B cell (primary cell): ENCODE results near the gene MEF2B. TPM values are rescaled to one million over a fixed set of nuclear protein-coding genes. Genes with fewer than 3 reads are reported as not detected.
"Not testable (repeated sequence)": the region's sequence is repeated elsewhere in the genome, so short reads cannot be mapped to it uniquely, and the experiment has no call there.

Experiments used
- ATAC-seq: fragments of 200-7000 bp; cut with Tn5 transposase; one replicate; pipeline ENCODE4 v1.10.0; 2021; ENCODE audit warnings: low read depth, mild to moderate bottlenecking, moderate number of reproducible peaks, moderate library complexity
- CTCF ChIA-PET: fragments of 350-600 bp; sonication (Branson Sonifier 250); formaldehyde crosslinking; loops from one replicate; lab custom pipeline; 2021; ENCODE audit warnings: antibody characterized with exemption, inconsistent platforms; lab: Charles Lee
- POLR2A ChIA-PET: fragments of 350-600 bp; sonication (Branson Sonifier 250); formaldehyde crosslinking; loops from one replicate; lab custom pipeline; 2021; ENCODE audit warnings: antibody characterized with exemption; lab: Charles Lee
- DNase-seq: peaks from one replicate; pipeline ENCODE4 v3.0.0; 2013
- H2AFZ ChIP-seq: 2 replicates; pipeline ENCODE4 v1.6.1; 2012; ENCODE audit warnings: mild to moderate bottlenecking, low read depth, low read length; ENCODE audit not compliant: insufficient read depth, poor library complexity, severe bottlenecking
- H3K27ac ChIP-seq, 2 donors: 1 replicate in 1 of 2; 2 replicates in 1 of 2; pipeline ENCODE4 v1.5.1; 2012 to 2013; ENCODE audit warnings: low read length in 2 of 2, mild to moderate bottlenecking in 2 of 2, moderate library complexity in 1 of 2
- H3K27me3 ChIP-seq, 4 experiments: fragments of 200-600 bp in 1 of 4; sonication (generic) in 1 of 4; replicated peaks in 1 of 4; 1 replicate in 2 of 4; 2 replicates in 2 of 4; pipeline versions ENCODE4 v1.6.1 to v1.7.0; 2013 to 2016; ENCODE audit warnings: low read length in 3 of 4, mild to moderate bottlenecking in 2 of 4, mixed read lengths in 1 of 4, moderate library complexity in 1 of 4; ENCODE audit not compliant: insufficient read depth in 4 of 4, control insufficient read depth in 3 of 4; ENCODE audit errors: control extremely low read depth in 1 of 4
- H3K36me3 ChIP-seq, 2 experiments: replicated peaks in 1 of 2; 1 replicate in 1 of 2; 2 replicates in 1 of 2; pipeline versions ENCODE4 v1.6.1 to v1.7.1; 2013; ENCODE audit warnings: low read length in 1 of 2; ENCODE audit not compliant: insufficient read depth in 2 of 2, control insufficient read depth in 1 of 2; ENCODE audit errors: control extremely low read depth in 1 of 2, extremely low read depth in 1 of 2
- H3K4me1 ChIP-seq, 2 donors: fragments of 200-600 bp in 1 of 2; sonication (generic) in 1 of 2; 1 replicate in 1 of 2; 2 replicates in 1 of 2; pipeline versions ENCODE4 v1.5.1 to v1.6.1; 2013 to 2017; ENCODE audit warnings: low read length in 2 of 2; ENCODE audit not compliant: control insufficient read depth in 2 of 2, insufficient read depth in 2 of 2
- H3K4me2 ChIP-seq: replicated peaks from 2 replicates; pipeline ENCODE3; 2012; ENCODE audit warnings: mild to moderate bottlenecking, low read depth, low read length; ENCODE audit not compliant: poor library complexity, severe bottlenecking
- H3K4me3 ChIP-seq, 5 experiments: fragments of 200-600 bp in 1 of 5; sonication (generic) in 1 of 5; 1 replicate in 3 of 5; 2 replicates in 2 of 5; pipeline versions ENCODE4 v1.5.1 to v1.7.0; 2011 to 2016; ENCODE audit warnings: low read length in 4 of 5, mild to moderate bottlenecking in 4 of 5, low read depth in 2 of 5, control low read depth in 1 of 5, moderate library complexity in 1 of 5; ENCODE audit not compliant: insufficient read depth in 1 of 5; ENCODE audit errors: control extremely low read depth in 1 of 5, extremely low read depth in 1 of 5
- H3K79me2 ChIP-seq: fragments of 200-600 bp; sonication (generic); one replicate; pipeline ENCODE4 v1.6.0; 2016; ENCODE audit warnings: low read length; ENCODE audit not compliant: control insufficient read depth, insufficient read depth
- H3K9ac ChIP-seq: fragments of 200-600 bp; sonication (generic); 2 replicates; pipeline ENCODE4 v1.6.1; 2017; ENCODE audit warnings: mild to moderate bottlenecking, low read length, moderate library complexity
- H3K9me3 ChIP-seq, 3 donors: one replicate each; pipeline versions ENCODE4 v1.6.1 to v1.7.1; 2013; ENCODE audit warnings: low read length in 2 of 3; ENCODE audit not compliant: control insufficient read depth in 2 of 3, insufficient read depth in 1 of 3; ENCODE audit errors: control extremely low read depth in 1 of 3
- H4K20me1 ChIP-seq: 2 replicates; pipeline ENCODE4 v1.6.0; 2012; ENCODE audit warnings: mild to moderate bottlenecking, low read length; ENCODE audit not compliant: insufficient read depth, control insufficient read depth, poor library complexity, severe bottlenecking
- H3K27ac Mint-ChIP-seq: one replicate; pipeline ENCODE4 v1.8.0; 2021; ENCODE audit warnings: mixed read lengths
- H3K27me3 Mint-ChIP-seq: one replicate; pipeline ENCODE4 v1.8.0; 2021; ENCODE audit warnings: mixed read lengths
- H3K4me1 Mint-ChIP-seq: one replicate; pipeline ENCODE4 v1.8.0; 2021; ENCODE audit warnings: mixed read lengths
- H3K4me3 Mint-ChIP-seq: one replicate; pipeline ENCODE4 v1.8.0; 2021; ENCODE audit warnings: mixed read lengths
- H3K9me3 Mint-ChIP-seq: one replicate; pipeline ENCODE4 v1.8.0; 2022; ENCODE audit warnings: mixed read lengths; ENCODE audit not compliant: insufficient read depth
- EZH2 ChIP-seq: IDR thresholded peaks from 2 replicates; pipeline ENCODE4 v1.6.1; 2012; ENCODE audit warnings: borderline replicate concordance, low read depth, mild to moderate bottlenecking, moderate library complexity, low read length; ENCODE audit not compliant: insufficient read depth, poor library complexity, severe bottlenecking
- WGBS: methylation state at CpG from one replicate; pipeline ENCODE4 v1.1.5; 2013; ENCODE audit warnings: missing lambda C conversion rate; ENCODE audit not compliant: insufficient coverage; 5-methylcytosine and 5-hydroxymethylcytosine counted together
- intact Hi-C: fragments of 100-400 bp; cut with micrococcal nuclease; formaldehyde crosslinking; loops from one replicate; pipeline ENCODE4 v1.10.0; 2022
- polyA plus RNA-seq: library from polyadenylated mRNA; depleted of rRNA; stranded (reverse); fragments of >200 nt; gene quantifications from 2 replicates; pipeline ENCODE4 v1.2.3, GENCODE V29; 2012
- total RNA-seq, 2 donors: library from RNA; stranded (reverse); fragments of 120-200 nt in 1 of 2; gene quantifications; 1 replicate in 1 of 2; 2 replicates in 1 of 2; pipeline versions ENCODE4 v1.2.3 to v1.2.4, GENCODE V29; 2013 to 2022
- TF ChIP-seq, protein P1 (sequence below): fragments of 200-600 bp; IDR thresholded peaks from one replicate; pipeline ENCODE4 v1.8.0; 2022; ENCODE audit warnings: antibody characterized with exemption, mild to moderate bottlenecking

Gene MEF2B
- total and polyA plus RNA-seq, 2 donors (not counting 1 experiment from before 2014, with no cell fraction given) = 4.6 to 5.5 TPM

DNA sequence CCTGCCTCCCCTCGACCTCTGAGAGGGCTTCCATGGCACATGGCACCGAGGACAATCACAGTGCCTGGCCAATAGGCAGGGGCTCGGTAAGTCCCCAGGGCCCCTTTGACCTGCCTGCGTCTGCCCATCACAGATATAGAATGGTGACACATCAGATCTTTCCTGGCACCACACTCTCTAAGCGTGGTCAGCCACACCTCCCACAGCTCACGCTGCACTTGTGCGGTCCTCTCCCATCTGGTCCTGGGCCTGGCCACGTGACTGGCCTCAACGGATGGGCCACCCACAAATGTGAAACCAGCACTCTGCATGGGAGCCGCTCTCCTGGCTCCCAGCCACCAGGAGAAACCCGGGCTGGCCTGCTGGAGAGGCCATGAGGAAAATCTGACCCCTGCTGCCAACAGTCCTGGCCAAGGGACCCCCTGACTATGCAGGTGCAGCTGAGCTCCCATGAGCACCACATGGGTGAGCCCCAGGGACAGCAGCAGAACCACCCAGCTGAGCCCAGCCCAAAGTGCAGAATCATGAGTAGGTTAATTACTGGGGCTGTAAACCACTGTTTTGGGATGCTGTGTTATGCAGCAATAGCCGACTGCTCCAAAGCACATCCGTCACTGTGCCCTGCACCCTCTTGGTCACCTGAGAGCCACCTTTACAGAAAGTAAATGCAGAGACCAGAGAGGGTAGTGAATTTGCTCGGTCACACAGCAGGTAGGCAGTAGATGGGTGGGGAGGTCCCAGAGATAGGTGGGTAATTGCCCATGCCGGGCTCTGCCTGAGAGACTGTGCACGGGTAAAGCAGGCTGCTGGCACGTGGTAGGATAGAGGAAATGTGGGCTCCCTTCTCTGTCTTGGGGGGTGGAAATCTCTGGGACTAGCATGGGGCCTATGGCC, 9.7 kb upstream of the MEF2B start:
- no peaks in the 10 kb centered on the region for H3K9me3 Mint-ChIP-seq
- H3K27me3 ChIP-seq = no peaks in the 10 kb centered on the region
- H3K4me1 ChIP-seq = peaks cover 0 to 8% of the 10 kb centered on the region in 2 donors
- ChIA-PET CTCF (interaction anchor here (0.5 to 13.6 kb wide), 2 partner anchors 13 to 35 kb away, joined by 3 to 285 read pairs; no protein-coding TSS in a partner anchor), POLR2A (no interaction called here)
- H3K27ac Mint-ChIP-seq = no peak overlapping the region
- no peak overlapping the region for H3K4me3 ChIP-seq
- peaks cover 4% of the 10 kb centered on the region for H3K79me2 ChIP-seq
- no peak for TF ChIP-seq EZH2
- TF ChIP-seq, protein P1, sequence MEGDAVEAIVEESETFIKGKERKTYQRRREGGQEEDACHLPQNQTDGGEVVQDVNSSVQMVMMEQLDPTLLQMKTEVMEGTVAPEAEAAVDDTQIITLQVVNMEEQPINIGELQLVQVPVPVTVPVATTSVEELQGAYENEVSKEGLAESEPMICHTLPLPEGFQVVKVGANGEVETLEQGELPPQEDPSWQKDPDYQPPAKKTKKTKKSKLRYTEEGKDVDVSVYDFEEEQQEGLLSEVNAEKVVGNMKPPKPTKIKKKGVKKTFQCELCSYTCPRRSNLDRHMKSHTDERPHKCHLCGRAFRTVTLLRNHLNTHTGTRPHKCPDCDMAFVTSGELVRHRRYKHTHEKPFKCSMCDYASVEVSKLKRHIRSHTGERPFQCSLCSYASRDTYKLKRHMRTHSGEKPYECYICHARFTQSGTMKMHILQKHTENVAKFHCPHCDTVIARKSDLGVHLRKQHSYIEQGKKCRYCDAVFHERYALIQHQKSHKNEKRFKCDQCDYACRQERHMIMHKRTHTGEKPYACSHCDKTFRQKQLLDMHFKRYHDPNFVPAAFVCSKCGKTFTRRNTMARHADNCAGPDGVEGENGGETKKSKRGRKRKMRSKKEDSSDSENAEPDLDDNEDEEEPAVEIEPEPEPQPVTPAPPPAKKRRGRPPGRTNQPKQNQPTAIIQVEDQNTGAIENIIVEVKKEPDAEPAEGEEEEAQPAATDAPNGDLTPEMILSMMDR = no peak
- peaks cover 5% of the 10 kb centered on the region for H3K4me1 Mint-ChIP-seq
- H3K4me2 ChIP-seq = no peak overlapping the region
- no peak overlapping the region for H3K9ac ChIP-seq
- no peaks in the 10 kb centered on the region for H3K9me3 ChIP-seq
- WGBS = 93% methylated on average over 16 of the region's 17 CpGs
- H3K27me3 Mint-ChIP-seq = no peaks in the 10 kb centered on the region
- no peak overlapping the region for H3K27ac ChIP-seq
- no peak for ATAC-seq
- intact Hi-C loops = no loop called here
- H3K36me3 ChIP-seq = peaks cover 0 to 39% of the 10 kb centered on the region in 2 experiments
- no peak for DNase-seq
- H4K20me1 ChIP-seq = no peaks in the 10 kb centered on the region
- no peak overlapping the region for H3K4me3 Mint-ChIP-seq
- H2AFZ ChIP-seq = no peak overlapping the region

GRCh38 chr19:19176950-19177349, 6.9 kb upstream of the MEF2B start:
- peaks cover 0 to 4% of the 10 kb centered on the region in 2 donors for H3K4me1 ChIP-seq
- ChIA-PET POLR2A (no interaction called here), CTCF (interaction anchor here (1.8 to 13.6 kb wide), 3 partner anchors 10 to 124 kb away, joined by 3 to 285 read pairs (median 31); no protein-coding TSS in a partner anchor)
- no peaks in the 10 kb centered on the region for H3K27me3 ChIP-seq
- H3K9me3 Mint-ChIP-seq = no peaks in the 10 kb centered on the region
- H3K4me3 ChIP-seq = no peak overlapping the region
- H3K27ac ChIP-seq = no peak overlapping the region
- H3K27ac Mint-ChIP-seq = no peak overlapping the region
- H3K27me3 Mint-ChIP-seq = no peaks in the 10 kb centered on the region
- no peak overlapping the region for H2AFZ ChIP-seq
- 100% methylated on average over 5 of the region's 8 CpGs for WGBS
- intact Hi-C loops = no loop called here
- peaks cover 0 to 28% of the 10 kb centered on the region in 2 experiments for H3K36me3 ChIP-seq
- H3K4me2 ChIP-seq = no peak overlapping the region
- H3K9me3 ChIP-seq = no peaks in the 10 kb centered on the region
- no peak overlapping the region for H3K4me3 Mint-ChIP-seq
- H3K4me1 Mint-ChIP-seq = peaks cover 5% of the 10 kb centered on the region
- H3K79me2 ChIP-seq = no peaks in the 10 kb centered on the region
- DNase-seq (no peak), ATAC-seq (no peak)
- H4K20me1 ChIP-seq = no peaks in the 10 kb centered on the region
- TF ChIP-seq, protein P1 = no peak
- no peak for TF ChIP-seq EZH2
- no peak overlapping the region for H3K9ac ChIP-seq

- POLR2A ChIA-PET = interaction anchor here (0.6 to 3.6 kb wide), 4 partner anchors 12 to 319 kb away, joined by 3 to 11 read pairs (median 3); no protein-coding TSS in a partner anchor
- H3K4me1 Mint-ChIP-seq = peaks cover 23% of the 10 kb centered on the region
- H3K4me3 ChIP-seq, intact Hi-C loops, H4K20me1 ChIP-seq, ATAC-seq, H3K27ac Mint-ChIP-seq, DNase-seq, H3K9me3 Mint-ChIP-seq, H3K79me2 ChIP-seq, H3K4me2 ChIP-seq, H3K27me3 Mint-ChIP-seq, H3K4me3 Mint-ChIP-seq, H3K27ac ChIP-seq, H3K9ac ChIP-seq, H2AFZ ChIP-seq: not testable (repeated sequence)
- Histone ChIP-seq H3K4me1 (peaks cover 13 to 21% of the 10 kb centered on the region in 2 donors), H3K9me3 (peaks cover 0 to 11% (median 0%) of the 10 kb centered on the region in 3 donors), H3K27me3 (peaks cover 0 to 18% (median 2%) of the 10 kb centered on the region in 4 experiments), H3K36me3 (peaks cover 0 to 10% of the 10 kb centered on the region in 2 experiments)
- WGBS = 96% methylated on average over 3 of the region's 5 CpGs
- CTCF ChIA-PET = interaction anchor here (0.6 to 13.6 kb wide), 8 partner anchors 12 to 579 kb away, joined by 3 to 285 read pairs (median 24); no protein-coding TSS in a partner anchor
Observed at GRCh38 chr19:19173243-19173642, 3.2 kb upstream of the MEF2B start.
